AG04450 (cell line): Measurements from ENCODE around the gene ZDHHC23. TPM values are rescaled to one million over a fixed set of nuclear protein-coding genes. Genes with fewer than 3 reads are reported as not detected.
A peak's percentile ranks its signal among the peaks of the same experiment; 100 is the strongest.

Experiments
- CTCF ChIA-PET: fragments of 300-600, 350-600 bp; formaldehyde crosslinking; extraction: SDS; loops from one replicate; lab custom pipeline; 2022; ENCODE audit warnings: antibody characterized with exemption, inconsistent platforms; lab: Charles Lee
- POLR2A ChIA-PET: fragments of 350-600 bp; formaldehyde crosslinking; extraction: SDS; loops from one replicate; lab custom pipeline; 2021; ENCODE audit warnings: antibody characterized with exemption, inconsistent platforms; lab: Yijun Ruan, JAX
- DNase-seq: peaks from one replicate; pipeline ENCODE4 v3.0.0-alpha.2; 2011; ENCODE audit warnings: low read depth, low spot score
- H3K27ac ChIP-seq: one replicate; pipeline ENCODE4 v1.5.1; 2012; ENCODE audit warnings: low read depth, low read length, control low read depth
- H3K27me3 ChIP-seq: one replicate; pipeline ENCODE4 v1.6.0; 2012; ENCODE audit warnings: low read length; ENCODE audit not compliant: control insufficient read depth, insufficient read depth
- H3K4me3 ChIP-seq: 2 replicates; pipeline ENCODE4 v1.5.1; 2011; ENCODE audit warnings: mild to moderate bottlenecking, low read depth, low read length, control low read depth
- H3K9me3 ChIP-seq: 2 replicates; pipeline ENCODE4 v1.5.1; 2012; ENCODE audit warnings: low read length; ENCODE audit not compliant: control insufficient read depth, insufficient read depth
- CTCF ChIP-seq: IDR thresholded peaks from 2 replicates; pipeline ENCODE4 v1.5.1; 2011; ENCODE audit warnings: low read depth, low read length, control low read depth, inconsistent platforms
- polyA plus RNA-seq: library from polyadenylated mRNA; depleted of rRNA; stranded (reverse); fragments of >200 nt; gene quantifications from 2 replicates; pipeline ENCODE4 v1.2.3, GENCODE V29; 2011

ZDHHC23 gene
- polyA plus RNA-seq, 1 experiment, result 0.79 TPM

- peak overlapping the region; percentile 69 for H3K4me3 ChIP-seq
- peaks cover 16% of the 10 kb centered on the region for H3K27me3 ChIP-seq
- ChIA-PET CTCF (no interaction called here), POLR2A (no interaction called here)
- H3K9me3 ChIP-seq, result peaks cover 4% of the 10 kb centered on the region; the same call in 1 of the 2 replicates
- no peak overlapping the region for H3K27ac ChIP-seq
- no peak for DNase-seq
- TF ChIP-seq CTCF, result no peak
Measured at GRCh38 chr3:113948015-113948917, 453 bp downstream of the ZDHHC23 start.

- TF ChIP-seq CTCF, result no peak
- DNase-seq, result no peak
- ChIA-PET POLR2A (no interaction called here), CTCF (no interaction called here)
- H3K4me3 ChIP-seq, result no peak overlapping the region
- peaks cover 4% of the 10 kb centered on the region; the same call in 1 of the 2 replicates for H3K9me3 ChIP-seq
- peaks cover 16% of the 10 kb centered on the region for H3K27me3 ChIP-seq
- no peak overlapping the region for H3K27ac ChIP-seq
Measured at GRCh38 chr3:113952921-113953320, 5.1 kb downstream of the ZDHHC23 start.

- no peak overlapping the region for H3K4me3 ChIP-seq
- ChIA-PET POLR2A (no interaction called here), CTCF (no interaction called here)
- H3K9me3 ChIP-seq, result no peaks in the 10 kb centered on the region; the same call in 1 of the 2 replicates
- TF ChIP-seq CTCF, result no peak
- no peak for DNase-seq
- peaks cover 8% of the 10 kb centered on the region for H3K27me3 ChIP-seq
- H3K27ac ChIP-seq, result no peak overlapping the region
Measured at GRCh38 chr3:113953677-113954076, 5.9 kb downstream of the ZDHHC23 start.

- no peak overlapping the region for H3K27ac ChIP-seq
- no peak overlapping the region for H3K4me3 ChIP-seq
- POLR2A ChIA-PET, result no interaction called here
- no peak for DNase-seq
- no peaks in the 10 kb centered on the region; the same call in 1 of the 2 replicates for H3K9me3 ChIP-seq
- CTCF ChIA-PET, result no interaction called here
- TF ChIP-seq CTCF, result no peak
- peaks cover 7% of the 10 kb centered on the region for H3K27me3 ChIP-seq
Measured at GRCh38 chr3:113954091-113954685, 6.4 kb downstream of the ZDHHC23 start.

- no peak for DNase-seq
- H3K9me3 ChIP-seq, result no peaks in the 10 kb centered on the region
- H3K27ac ChIP-seq, result no peak overlapping the region
- CTCF ChIA-PET, result interaction anchor here (0.6 kb wide), 1 partner anchor 191 kb away, joined by 4 read pairs; no protein-coding TSS in a partner anchor
- no peak overlapping the region for H3K4me3 ChIP-seq
- no peak for TF ChIP-seq CTCF
- H3K27me3 ChIP-seq, result no peaks in the 10 kb centered on the region
- POLR2A ChIA-PET, result no interaction called here
Measured at GRCh38 chr3:113963879-113964278, 16.1 kb downstream of the ZDHHC23 start.
